ENCODE measurements around the gene NUCKS1.

The NUCKS1 gene

DNA sequence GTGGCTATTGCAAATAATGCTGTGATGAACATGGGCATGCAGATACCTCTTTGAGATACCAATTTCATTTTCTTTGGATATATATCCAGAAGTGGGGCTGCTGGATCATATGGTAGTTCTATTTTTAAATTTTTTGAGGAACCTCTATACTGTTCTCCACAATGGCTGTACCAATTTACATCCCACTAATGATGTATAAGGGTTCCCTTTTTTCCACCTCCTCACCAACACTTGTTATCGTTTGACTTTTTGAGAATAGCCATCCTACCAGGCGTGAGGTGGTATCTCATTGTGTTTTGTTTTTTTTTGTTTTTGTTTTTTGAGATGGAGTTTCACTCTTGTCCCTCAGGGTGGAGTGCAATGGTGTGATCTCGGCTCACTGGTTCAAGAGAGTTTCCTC, 6.6 kb upstream of the NUCKS1 start:
- H3K4me1 Mint-ChIP-seq (ENCODE audit: low read depth), result no peaks in the 10 kb centered on the region
- H3K9me3 Mint-ChIP-seq, result no peaks in the 10 kb centered on the region
- peaks cover 7% of the 10 kb centered on the region for H3K36me3 Mint-ChIP-seq (ENCODE audit: low read depth)

DNA sequence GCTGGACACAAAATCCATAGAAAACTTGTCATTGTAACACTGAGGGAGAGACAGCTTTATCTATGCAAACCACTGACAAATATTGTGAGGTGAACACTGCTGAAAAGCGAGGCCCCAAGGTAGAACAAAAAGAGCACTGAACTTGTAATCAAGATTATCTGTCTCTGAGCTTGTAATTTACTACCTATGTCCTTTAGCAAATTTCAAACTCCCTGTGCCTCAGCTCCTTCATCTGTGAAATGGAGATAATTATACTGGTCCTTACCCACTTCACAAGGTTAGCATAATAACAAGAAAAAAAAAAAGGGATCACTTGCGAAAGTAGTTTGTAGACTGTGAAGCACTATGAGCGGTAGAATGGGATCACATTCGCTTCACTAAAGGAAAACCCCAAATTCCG, 4.9 kb upstream of the NUCKS1 start:
- no peak overlapping the region for H3K4me3 Mint-ChIP-seq
- H3K4me1 Mint-ChIP-seq (ENCODE audit: low read depth), result peaks cover 7% of the 10 kb centered on the region
- H3K27ac Mint-ChIP-seq, result no peak overlapping the region
- no peaks in the 10 kb centered on the region for H3K27me3 Mint-ChIP-seq (ENCODE audit: low read depth)
- no peaks in the 10 kb centered on the region for H3K9me3 Mint-ChIP-seq
- peaks cover 7% of the 10 kb centered on the region for H3K36me3 Mint-ChIP-seq (ENCODE audit: low read depth)

More for the DNA sequence above, 6.6 kb upstream of the NUCKS1 start:
- Mint-ChIP-seq H3K4me3 (no peak overlapping the region), H3K27me3 (ENCODE audit: low read depth) (no peaks in the 10 kb centered on the region), H3K27ac (no peak overlapping the region)

DNA sequence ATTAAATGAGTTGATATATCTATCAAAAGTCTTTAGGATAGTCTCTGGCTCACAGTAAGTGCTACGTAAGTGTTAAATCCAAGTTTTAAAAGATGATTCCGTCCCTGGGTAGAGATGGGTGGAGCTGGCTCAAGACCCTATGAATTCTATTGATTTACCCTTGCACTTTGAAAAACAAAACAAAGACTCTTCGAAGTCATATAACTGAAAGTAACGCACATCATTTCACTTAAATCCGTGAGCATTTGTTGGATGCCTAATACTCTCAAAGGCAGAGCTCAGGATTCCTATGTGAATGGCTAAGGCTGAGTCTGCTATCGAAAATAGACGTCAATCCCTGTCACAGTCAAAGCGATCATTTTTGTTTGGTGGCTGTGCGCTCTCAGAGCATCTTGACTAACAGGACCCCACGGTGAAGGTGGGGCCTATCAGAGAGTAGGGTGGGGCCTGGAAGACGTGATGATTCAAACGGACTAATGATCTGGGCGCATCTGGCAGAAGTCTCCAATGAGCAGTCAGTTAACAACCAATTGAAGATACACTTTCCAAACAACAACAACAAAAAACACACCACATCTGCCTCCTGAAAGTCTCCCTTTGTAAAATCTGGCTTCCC, 1.2 kb upstream of the NUCKS1 start:
- peaks cover 14% of the 10 kb centered on the region for H3K36me3 Mint-ChIP-seq (ENCODE audit: low read depth)
- no peaks in the 10 kb centered on the region for H3K9me3 Mint-ChIP-seq
- no peaks in the 10 kb centered on the region for H3K27me3 Mint-ChIP-seq (ENCODE audit: low read depth)
- H3K4me1 Mint-ChIP-seq (ENCODE audit: low read depth), result peaks cover 26% of the 10 kb centered on the region
- H3K27ac Mint-ChIP-seq, result peak overlapping the region; percentile 95
- H3K4me3 Mint-ChIP-seq, result peak overlapping the region; percentile 91

DNA sequence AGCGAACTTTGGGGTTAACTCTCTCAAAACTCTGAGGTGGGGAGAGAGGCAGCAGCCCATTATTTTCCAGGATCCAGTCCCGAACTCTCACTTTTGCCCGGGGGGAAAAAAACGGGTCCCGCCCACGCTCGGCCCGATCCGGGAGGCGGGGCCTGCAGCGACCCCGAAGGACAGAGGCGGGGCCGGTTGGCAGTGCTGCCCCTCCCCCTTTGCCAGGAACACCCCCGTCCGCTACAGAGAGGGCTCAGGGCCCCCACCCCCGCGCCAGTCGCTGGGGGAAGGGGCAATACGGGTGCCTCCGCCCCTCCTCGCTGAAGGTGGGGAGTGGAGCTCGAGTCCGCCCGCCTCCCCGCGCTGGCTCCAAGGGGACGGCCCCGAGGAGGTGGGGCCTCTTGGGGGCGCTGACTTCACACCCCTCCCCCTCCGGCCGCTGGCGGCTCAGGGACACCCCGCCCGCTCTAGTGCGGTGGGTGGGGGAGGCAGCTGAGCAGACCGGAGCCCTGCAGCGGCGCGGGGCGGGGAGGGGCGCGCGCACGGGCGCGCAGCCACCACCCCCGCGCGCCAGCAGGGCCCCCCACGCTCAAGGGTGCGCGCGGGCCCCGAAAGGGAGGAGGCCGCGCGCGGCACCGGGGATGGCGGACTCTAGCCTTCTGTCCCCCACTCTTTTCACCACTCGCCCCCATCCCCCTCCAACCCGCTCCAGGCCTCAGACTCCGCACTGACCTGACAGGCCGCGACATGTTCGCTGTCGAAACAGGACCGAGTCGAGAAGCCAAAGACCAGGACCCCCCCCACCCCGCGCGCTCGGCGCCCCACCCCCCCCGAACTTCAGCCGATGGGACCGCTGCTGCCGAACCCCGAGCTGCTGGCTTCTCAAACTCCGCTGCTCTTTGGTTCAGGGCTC, 496 bp downstream of the NUCKS1 start:
- Mint-ChIP-seq H3K4me1 (ENCODE audit: low read depth) (peaks cover 29% of the 10 kb centered on the region), H3K36me3 (ENCODE audit: low read depth) (peaks cover 14% of the 10 kb centered on the region), H3K9me3 (no peaks in the 10 kb centered on the region), H3K27me3 (ENCODE audit: low read depth) (no peaks in the 10 kb centered on the region), H3K27ac (peak overlapping the region; percentile 95), H3K4me3 (peak overlapping the region; percentile 97)

GRCh38 chr1:205748403-205749233, 1.4 kb downstream of the NUCKS1 start:
- Mint-ChIP-seq H3K27me3 (ENCODE audit: low read depth) (no peaks in the 10 kb centered on the region), H3K9me3 (no peaks in the 10 kb centered on the region), H3K4me1 (ENCODE audit: low read depth) (peaks cover 32% of the 10 kb centered on the region), H3K4me3 (peak overlapping the region; percentile 97), H3K27ac (peak overlapping the region; percentile 94), H3K36me3 (ENCODE audit: low read depth) (peaks cover 14% of the 10 kb centered on the region)

GRCh38 chr1:205746757-205747412, 3.1 kb downstream of the NUCKS1 start:
- H3K27ac Mint-ChIP-seq, result peak overlapping the region; percentile 21

GRCh38 chr1:205744403-205744802, 5.6 kb downstream of the NUCKS1 start:
- no peaks in the 10 kb centered on the region for H3K9me3 Mint-ChIP-seq
- H3K27ac Mint-ChIP-seq, result no peak overlapping the region

More at GRCh38 chr1:205746757-205747412, 3.1 kb downstream of the NUCKS1 start:
- Mint-ChIP-seq H3K27me3 (ENCODE audit: low read depth) (no peaks in the 10 kb centered on the region), H3K4me1 (ENCODE audit: low read depth) (peaks cover 36% of the 10 kb centered on the region), H3K9me3 (no peaks in the 10 kb centered on the region), H3K4me3 (no peak overlapping the region), H3K36me3 (ENCODE audit: low read depth) (peaks cover 14% of the 10 kb centered on the region)

DNA sequence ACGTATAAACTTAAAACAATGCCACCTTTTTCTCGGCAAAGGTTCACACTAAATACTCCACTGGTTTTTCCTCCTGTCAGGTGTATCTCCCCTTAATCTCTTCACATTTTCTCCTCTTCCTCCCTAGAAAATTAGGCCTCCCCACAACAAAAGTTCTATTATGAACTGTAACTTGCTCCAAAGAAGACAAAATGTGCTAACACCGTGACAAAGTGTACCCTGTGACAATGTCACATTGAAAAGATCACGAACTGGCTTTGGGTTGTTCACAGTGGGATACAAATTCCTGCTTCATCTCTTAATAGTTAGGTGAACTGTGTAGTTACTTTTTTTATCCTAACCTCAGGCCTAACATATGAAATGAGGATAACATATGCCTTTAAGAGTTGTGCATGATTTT, 6.0 kb downstream of the NUCKS1 start:
- Mint-ChIP-seq H3K27ac (no peak overlapping the region), H3K27me3 (ENCODE audit: low read depth) (no peaks in the 10 kb centered on the region), H3K36me3 (ENCODE audit: low read depth) (peaks cover 10% of the 10 kb centered on the region), H3K9me3 (no peaks in the 10 kb centered on the region), H3K4me3 (no peak overlapping the region), H3K4me1 (ENCODE audit: low read depth) (peaks cover 38% of the 10 kb centered on the region)

More at GRCh38 chr1:205744403-205744802, 5.6 kb downstream of the NUCKS1 start:
- Mint-ChIP-seq H3K4me1 (ENCODE audit: low read depth) (peaks cover 35% of the 10 kb centered on the region), H3K4me3 (no peak overlapping the region), H3K36me3 (ENCODE audit: low read depth) (peaks cover 11% of the 10 kb centered on the region), H3K27me3 (ENCODE audit: low read depth) (no peaks in the 10 kb centered on the region)

DNA sequence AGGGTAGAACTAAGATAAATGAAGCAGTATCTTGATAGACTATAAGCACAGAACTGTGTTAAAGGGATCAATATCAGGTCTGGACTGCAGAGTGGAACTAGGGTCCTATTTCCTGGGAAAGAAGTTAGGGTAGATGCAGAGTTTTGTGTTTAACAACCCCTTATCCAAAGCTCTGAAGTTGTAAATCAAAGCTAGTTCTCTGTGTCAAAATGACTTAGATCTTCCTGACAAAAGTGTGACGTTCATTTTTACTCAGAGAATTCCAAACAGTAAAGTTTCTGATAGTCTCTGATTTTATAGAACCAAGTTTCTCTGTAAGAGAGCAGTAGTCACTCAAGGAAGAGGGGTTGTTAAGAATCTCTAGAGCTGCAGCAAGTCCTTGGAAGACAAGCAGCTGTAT, 8.3 kb downstream of the NUCKS1 start:
- H3K4me1 Mint-ChIP-seq (ENCODE audit: low read depth), result peaks cover 29% of the 10 kb centered on the region

DNA sequence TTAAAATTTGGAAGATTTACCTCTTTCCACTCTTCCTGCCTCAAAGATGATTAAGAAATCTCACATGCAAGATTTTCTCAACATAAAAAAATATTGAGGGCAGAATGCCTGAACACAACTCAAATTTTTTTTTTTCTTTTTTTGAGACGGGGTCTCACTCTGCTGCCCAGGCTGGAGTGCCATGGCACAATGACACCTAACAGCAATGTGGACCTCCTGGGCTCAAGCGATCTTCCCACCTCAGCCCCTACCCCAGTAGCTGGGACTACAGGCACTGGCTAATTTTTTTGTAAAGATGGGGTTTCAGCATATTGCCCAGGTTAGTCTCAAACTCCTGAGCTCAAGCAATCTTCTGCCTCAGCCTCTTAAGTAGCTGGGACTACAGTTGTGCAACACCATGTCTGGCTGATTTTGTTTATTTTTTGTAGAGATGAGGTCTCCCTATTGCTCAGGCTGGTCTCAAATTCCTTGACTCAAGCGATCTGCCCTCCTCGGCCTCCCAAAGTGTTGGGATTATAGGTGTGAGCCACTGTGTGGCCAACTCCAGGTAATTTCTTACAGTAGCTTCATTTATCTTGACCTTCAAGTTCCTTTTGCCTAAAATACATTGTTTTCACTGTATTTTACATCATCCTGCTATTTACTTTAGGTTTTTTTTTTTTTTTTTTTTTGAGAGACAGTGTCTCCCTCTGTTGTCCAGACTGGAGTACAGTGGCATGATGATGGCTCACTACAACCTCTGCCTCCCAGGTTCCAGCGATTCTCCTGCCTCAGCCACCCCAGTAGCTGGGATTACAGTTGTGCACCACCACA, 10.4 kb downstream of the NUCKS1 start:
- Mint-ChIP-seq H3K36me3 (ENCODE audit: low read depth) (peaks cover 6% of the 10 kb centered on the region), H3K27ac (no peak overlapping the region), H3K4me1 (ENCODE audit: low read depth) (peaks cover 25% of the 10 kb centered on the region)

More for the DNA sequence above, 8.3 kb downstream of the NUCKS1 start:
- Mint-ChIP-seq H3K27ac (no peak overlapping the region), H3K9me3 (no peaks in the 10 kb centered on the region), H3K4me3 (no peak overlapping the region), H3K36me3 (ENCODE audit: low read depth) (peaks cover 9% of the 10 kb centered on the region), H3K27me3 (ENCODE audit: low read depth) (no peaks in the 10 kb centered on the region)

DNA sequence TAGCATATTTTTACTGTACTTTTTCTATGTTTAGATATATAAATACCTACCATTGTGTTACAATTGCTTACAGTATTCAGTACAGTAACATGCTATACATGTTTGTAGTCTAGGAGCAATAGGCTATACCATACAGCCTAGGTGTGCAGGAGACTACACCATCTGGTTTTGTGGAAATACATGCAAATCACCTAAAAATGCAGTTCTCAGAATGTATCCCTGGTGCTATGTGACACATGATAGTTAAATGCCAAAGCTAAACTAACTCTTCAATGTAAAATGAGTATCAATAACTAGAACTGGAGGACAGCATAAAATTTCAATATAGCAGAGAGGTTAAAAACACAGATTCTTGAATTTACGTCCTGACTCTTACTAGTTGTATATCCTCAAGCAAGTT, 14.8 kb downstream of the NUCKS1 start:
- Mint-ChIP-seq H3K4me3 (no peak overlapping the region), H3K9me3 (no peaks in the 10 kb centered on the region), H3K27ac (no peak overlapping the region), H3K27me3 (ENCODE audit: low read depth) (no peaks in the 10 kb centered on the region), H3K36me3 (ENCODE audit: low read depth) (peaks cover 17% of the 10 kb centered on the region), H3K4me1 (ENCODE audit: low read depth) (peaks cover 32% of the 10 kb centered on the region)

More for the DNA sequence above, 10.4 kb downstream of the NUCKS1 start:
- Mint-ChIP-seq H3K27me3 (ENCODE audit: low read depth) (no peaks in the 10 kb centered on the region), H3K4me3 (no peak overlapping the region), H3K9me3 (no peaks in the 10 kb centered on the region)

DNA sequence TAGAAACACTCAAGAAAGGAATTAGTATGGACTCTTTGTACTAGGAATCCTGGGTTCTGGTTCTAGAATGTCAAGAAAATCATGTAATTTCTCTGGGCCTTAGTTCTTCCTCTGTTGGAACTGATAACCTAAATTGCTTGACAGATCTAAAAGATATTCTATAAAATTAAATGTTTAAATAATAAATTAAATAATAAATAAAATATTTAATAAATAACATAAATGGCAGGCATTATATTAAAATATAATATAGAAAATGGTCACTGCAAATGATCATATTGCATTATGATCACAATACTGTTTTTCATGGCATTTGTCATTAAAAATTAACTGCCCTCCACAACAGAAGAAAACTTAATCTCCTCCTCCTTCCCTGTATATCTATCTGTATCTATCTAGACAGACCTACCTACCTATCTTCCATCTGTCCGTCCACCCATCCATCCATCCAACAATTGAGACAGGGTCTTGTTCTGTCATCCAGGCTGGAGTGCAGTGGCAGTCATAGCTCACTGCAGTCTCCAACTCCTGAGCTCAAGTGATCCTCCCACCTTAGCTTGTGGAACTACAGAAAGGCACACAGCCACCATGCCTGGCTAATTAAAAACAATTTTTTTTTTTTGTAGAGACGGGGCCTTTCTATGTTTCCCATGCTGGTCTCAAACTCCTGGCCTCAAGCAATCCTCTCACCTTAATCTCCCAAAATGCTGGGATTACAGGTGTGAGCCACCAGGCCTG, 16.4 kb downstream of the NUCKS1 start:
- Mint-ChIP-seq H3K4me3 (no peak overlapping the region), H3K27me3 (ENCODE audit: low read depth) (no peaks in the 10 kb centered on the region), H3K4me1 (ENCODE audit: low read depth) (peaks cover 24% of the 10 kb centered on the region), H3K27ac (no peak overlapping the region), H3K36me3 (ENCODE audit: low read depth) (peaks cover 19% of the 10 kb centered on the region), H3K9me3 (no peaks in the 10 kb centered on the region)

Measured in T-helper 1 cell treated with Interleukin-12 subunit alpha and Interleukin-12 subunit beta and Interleukin-4 antibody, amounts not matched to agents 30 μg/mL and 1 μg/mL, for 36 hours (primary cell).